HG03097 (cell line): ENCODE measurements around the gene IGF2R.
"Not testable (repeated sequence)": the region's sequence is repeated elsewhere in the genome, so short reads cannot be mapped to it uniquely, and the experiment has no call there.

Source experiments
- ATAC-seq: cut with Tn5 transposase; IDR thresholded peaks from one replicate; pipeline ENCODE4 v1.9.1; 2021; ENCODE audit not compliant: unreplicated experiment, low FRiP score

IGF2R gene

GRCh38 chr6:159996087-159996622 is 27.3 kb downstream of the IGF2R start:
- no peak for ATAC-seq

DNA sequence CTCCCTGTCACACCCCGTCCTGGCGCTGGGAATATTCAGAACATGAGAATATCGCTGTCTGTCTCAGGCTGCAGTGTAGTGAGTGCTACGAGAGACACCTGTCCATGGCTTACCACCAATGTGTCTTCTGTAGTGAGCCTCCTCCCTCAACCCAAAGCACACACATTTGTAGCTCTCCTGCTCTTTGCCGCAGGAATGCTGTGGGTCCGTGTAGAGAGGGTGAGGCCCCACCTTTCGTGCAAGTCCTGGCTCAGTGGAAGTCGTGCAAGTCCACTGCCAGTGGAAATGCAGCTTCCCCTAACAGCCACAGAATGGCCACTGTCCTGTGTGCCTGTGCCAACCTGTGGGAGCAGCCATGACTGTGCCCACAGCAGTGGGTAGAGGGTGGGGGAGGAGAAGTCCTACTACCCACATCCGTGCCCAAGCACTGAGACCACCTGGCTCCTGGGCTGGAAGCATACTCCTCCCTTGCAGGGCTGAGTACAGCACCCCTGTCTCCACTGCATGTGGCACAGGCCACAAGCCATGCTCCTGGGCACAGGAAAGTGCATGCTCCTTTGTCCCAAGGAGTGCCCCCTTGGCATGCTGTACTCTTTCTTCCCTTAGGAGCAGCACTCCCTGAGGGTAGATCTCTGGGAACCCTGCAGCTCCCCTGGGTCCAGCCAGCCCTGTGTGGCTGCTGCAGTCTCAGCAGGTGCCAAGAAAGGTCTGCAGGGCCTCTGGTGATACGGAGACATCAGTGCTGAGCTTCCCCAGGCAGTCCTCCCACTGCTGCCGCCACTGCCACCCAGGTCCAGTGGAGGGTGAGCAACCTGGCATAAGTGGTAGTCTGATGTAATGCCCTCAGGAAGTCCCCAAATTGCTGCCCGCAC is 28.0 kb downstream of the IGF2R start:
- ATAC-seq: no peak

GRCh38 chr6:159997498-159998101 is 28.7 kb downstream of the IGF2R start:
- ATAC-seq: no peak

DNA sequence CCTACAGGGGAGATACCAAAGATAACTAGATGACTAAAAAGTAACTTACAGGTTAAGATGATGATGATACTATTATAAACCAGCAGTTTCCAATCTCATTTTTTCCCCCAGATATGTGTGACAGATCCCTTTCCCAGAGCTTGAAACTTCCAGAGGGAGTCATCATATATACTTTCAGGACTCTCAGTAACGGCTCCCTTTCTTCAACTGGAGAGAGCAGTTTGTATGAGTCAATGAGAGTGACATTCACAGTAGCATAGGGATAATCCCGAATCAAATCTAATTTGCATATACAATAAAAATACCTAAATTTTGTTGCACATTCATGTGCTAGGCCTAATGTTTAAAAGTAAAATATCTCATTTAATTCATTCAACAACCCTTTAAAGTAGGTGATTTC is 29.7 kb downstream of the IGF2R start:
- no peak for ATAC-seq

- ATAC-seq: no peak
These were observed 30.4 kb downstream of the IGF2R start for GRCh38 chr6:159999240-159999671.

DNA sequence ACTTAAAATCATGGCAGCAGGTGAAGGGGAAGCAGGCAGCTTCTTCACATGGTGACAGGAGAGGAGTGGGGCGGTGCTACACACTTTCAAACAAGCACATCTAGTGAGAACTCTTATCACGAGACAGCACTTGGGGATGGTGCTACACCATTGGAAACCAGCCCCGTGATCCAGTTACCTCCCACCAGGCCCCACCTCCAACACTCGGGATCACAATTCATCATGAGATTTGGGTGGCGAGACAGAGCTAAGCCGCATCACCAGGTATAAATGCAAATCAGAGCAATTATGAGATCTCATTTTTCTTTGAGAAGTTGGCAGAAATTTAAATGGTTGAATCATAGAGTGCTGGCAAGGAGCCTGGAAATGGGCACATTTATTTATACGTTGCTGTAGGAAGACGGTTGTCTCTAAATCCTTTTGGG is 31.4 kb downstream of the IGF2R start:
- no peak for ATAC-seq

GRCh38 chr6:160000893-160001427 is 32.1 kb downstream of the IGF2R start:
- ATAC-seq: not testable (repeated sequence)

GRCh38 chr6:160002882-160003281 is 34.0 kb downstream of the IGF2R start:
- ATAC-seq: no peak

DNA sequence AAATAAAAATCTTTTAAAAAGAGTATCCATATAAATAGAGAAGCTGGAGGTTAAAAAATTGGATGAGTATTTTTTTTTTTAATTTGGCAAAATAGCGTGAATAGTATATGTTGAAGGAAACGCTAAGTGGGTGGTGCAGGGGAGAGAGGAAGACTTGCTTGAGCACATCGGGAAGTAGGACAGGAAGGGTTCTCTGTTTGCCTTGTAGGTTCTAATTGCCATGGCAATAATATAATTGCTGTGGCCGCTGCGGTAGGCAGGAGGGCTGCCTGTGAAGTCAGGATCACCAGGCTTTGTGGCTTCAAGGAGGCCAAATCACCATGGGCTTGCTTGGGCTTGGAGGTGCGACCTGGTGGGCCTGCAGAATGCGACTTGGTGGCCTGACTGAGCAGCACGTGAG is 35.1 kb downstream of the IGF2R start:
- no peak for ATAC-seq

DNA sequence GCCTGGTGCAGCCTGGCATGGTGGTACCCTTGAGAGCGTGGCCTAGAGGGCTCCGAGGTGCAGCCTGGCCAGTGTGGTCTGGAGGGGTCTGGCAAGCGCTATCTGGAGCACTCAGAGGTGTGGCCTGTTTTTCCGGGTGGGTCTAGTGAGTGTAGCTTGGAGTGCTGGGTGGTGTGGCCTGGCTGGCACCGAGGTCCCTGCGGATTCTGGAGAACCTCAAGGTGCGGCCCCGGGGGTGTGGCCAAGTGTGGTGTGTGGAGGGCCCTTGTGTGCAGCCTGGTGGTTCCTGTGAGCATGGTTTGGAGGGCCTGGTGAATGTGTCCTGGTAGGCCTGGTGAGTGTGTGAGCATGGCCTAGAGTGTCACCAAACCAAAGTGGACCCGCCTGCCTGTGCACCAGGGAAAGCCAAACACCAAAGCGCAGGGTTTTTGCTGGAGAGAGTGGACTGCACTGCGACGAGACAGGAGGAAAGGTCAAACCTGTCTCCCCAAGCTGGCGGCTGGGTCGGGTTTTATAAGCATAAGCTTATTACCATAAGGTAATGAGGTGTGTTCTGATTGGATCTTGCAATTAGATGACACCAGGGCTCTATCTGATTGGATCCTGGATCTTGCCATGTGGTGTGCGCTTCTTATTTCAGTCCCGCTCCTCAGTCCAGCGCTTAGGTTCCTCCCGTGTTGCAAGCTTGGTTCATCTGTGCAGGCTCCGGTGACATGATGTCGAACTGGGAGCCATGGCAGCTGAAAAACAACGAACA is 35.7 kb downstream of the IGF2R start:
- ATAC-seq: no peak

DNA sequence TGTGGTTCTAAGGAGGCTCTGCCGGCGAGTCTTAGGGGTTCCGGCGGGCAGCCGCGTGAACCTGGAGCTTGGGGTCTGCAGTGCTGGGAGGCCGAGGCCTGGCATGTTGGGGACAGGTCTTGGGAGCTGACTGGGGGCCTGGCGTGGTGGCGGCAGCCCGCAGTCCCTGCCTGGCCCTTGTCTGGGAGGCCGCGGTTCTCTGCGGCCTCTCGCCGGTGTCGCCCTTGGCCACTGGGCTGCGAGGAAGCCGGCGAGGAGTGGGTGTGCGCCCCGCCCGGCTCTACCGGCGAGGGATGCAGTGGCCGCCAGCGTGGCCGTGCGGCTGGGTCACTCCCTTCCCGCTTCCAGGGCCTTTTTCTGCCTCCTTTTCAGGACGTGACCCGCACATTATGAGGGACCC is 36.3 kb downstream of the IGF2R start:
- ATAC-seq: no peak

GRCh38 chr6:160005861-160006540 is 37.1 kb downstream of the IGF2R start:
- ATAC-seq: no peak

DNA sequence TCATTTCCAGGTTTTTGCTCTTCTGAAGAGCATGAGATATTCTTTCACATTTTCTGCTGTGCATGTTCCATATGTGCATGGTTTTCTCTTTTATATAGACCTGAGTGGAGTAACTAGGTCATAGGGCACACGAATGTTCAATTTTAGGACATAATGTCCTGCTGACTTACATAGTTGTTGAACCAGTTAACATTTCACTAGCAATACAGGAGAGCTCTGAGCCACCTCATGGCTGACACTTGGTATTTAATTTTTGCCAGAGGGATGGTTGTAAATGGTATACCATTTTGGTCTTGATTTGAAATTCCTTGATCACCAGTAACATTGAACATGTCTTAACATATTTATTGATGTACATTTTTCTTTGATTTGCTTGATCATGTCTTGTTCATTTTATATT is 38.3 kb downstream of the IGF2R start:
- no peak for ATAC-seq

GRCh38 chr6:160007611-160008010 is 38.7 kb downstream of the IGF2R start:
- no peak for ATAC-seq

DNA sequence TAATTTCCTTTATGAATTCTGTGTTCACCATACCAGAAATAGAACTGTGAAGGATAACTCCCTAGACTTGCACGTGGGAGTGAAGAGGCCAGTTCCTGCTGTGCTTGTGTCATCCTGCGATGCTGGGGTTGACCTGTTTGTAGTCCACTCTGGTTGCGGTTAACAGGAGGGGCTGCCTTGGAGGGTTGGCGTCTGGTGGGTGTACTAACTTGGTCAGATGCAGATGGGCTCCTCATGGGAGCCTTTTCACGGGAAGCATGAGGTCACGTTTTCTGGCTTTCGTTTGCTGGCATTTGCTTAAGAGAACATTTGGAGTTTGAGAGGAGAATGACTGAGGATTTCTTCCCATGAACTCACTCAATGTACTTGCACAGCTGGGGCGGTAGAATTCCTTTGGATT is 41.2 kb downstream of the IGF2R start:
- no peak for ATAC-seq

DNA sequence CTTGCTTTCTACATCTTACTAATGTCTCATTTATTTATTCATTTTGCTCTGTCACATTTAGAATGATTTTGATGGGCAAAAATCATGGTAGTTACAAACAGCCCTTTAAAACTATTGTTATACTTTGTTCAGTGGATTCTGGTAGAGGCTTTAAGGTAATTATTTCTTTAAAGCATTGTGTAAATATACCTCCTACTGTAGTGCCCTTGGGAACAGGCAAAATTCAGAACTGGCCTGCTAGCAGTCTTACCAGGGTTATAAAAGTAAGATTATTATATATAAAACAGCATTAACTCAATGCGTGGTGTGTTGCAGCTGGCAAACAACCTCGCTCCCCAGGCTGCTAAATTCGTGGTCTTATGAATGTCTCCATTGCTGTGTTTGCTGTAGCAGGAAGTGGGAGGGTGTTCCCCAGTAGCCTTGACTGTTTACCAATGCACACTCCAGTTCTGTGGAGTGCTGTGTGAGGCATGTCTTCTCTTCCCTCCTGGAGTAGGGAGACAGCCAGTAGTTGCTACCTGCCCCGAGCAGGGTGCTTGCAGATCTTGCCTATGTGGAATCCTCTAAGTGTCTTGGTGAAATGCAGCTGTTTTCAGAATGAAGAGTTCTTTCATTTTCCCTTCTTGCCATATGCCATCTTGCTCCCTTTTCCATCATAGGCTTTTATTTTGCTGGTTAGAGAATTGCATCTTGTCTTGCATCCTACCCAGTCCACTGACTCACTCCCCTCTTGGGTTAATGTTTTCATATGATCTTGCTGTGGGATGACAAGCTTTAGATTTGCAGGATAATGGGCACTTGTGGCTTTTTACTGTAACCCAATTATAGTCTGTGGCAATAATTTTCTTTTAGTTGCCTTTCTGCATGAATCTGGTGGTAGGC is 45.3 kb downstream of the IGF2R start:
- ATAC-seq: peak; percentile 54

DNA sequence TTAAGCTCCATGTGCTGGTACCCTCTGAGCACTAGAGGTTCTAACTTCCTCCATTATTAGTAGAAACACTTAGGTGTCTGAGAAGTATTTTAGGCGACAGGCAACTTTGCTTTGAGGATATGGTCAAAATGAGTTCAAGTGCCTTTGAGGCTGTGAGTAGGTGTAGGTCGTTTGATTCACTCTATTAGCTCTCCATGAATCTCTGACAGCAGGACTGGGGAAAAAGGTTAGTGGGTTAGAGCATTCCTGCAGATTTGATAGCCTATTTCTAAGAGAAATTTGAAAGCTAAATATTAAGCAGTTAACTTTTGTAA is 45.9 kb downstream of the IGF2R start:
- no peak for ATAC-seq

- no peak for ATAC-seq
These were observed 47.1 kb downstream of the IGF2R start for GRCh38 chr6:160015778-160016684.
